Mammary epithelial cell (primary cell): ENCODE data around the gene STT3A.

Experiments used
- EZH2 ChIP-seq: IDR thresholded peaks from 2 replicates; pipeline ENCODE4 v1.6.1; 2012; ENCODE audit warnings: low read length, inconsistent platforms, borderline replicate concordance
- TF ChIP-seq, protein P1 (sequence below), 2 donors: IDR thresholded peaks in 1 of 2; conservative IDR thresholded peaks in 1 of 2; 2 replicates each; pipeline ENCODE4 v1.5.1; 2011 to 2012; ENCODE audit warnings: inconsistent platforms in 2 of 2, low read length in 2 of 2, mild to moderate bottlenecking in 2 of 2, control low read depth in 1 of 2, low read depth in 1 of 2; ENCODE audit not compliant: insufficient read depth in 1 of 2; ENCODE audit errors: extremely low read depth in 1 of 2

DNA sequence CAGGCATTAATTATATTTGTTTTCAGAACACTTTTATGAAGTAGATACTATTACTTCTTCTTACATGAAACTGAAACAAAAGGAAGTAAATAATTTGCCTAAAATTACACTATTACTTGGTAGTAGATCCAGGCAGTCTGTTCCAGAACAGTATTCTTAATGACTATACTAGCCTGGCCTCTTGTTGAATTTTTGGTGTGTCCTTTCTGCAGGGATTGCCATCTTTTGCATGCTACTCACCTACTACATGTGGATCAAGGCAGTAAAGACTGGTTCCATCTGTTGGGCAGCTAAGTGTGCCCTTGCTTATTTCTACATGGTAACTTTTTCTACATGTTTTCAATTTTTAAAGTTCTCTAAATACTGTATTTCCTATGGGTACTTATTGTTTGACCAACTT is 12.8 kb downstream of the STT3A start:
- TF ChIP-seq, protein P1, sequence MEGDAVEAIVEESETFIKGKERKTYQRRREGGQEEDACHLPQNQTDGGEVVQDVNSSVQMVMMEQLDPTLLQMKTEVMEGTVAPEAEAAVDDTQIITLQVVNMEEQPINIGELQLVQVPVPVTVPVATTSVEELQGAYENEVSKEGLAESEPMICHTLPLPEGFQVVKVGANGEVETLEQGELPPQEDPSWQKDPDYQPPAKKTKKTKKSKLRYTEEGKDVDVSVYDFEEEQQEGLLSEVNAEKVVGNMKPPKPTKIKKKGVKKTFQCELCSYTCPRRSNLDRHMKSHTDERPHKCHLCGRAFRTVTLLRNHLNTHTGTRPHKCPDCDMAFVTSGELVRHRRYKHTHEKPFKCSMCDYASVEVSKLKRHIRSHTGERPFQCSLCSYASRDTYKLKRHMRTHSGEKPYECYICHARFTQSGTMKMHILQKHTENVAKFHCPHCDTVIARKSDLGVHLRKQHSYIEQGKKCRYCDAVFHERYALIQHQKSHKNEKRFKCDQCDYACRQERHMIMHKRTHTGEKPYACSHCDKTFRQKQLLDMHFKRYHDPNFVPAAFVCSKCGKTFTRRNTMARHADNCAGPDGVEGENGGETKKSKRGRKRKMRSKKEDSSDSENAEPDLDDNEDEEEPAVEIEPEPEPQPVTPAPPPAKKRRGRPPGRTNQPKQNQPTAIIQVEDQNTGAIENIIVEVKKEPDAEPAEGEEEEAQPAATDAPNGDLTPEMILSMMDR (conservative IDR thresholded peaks at IDR 0.05 in 1 of 2, IDR thresholded peaks at IDR 0.05 in 1 of 2; ENCODE audit: extremely low read depth in 1 of 2, insufficient read depth in 1 of 2, low read depth in 1 of 2, low read length in 2 of 2): no peak
- no peak for TF ChIP-seq EZH2
